SK-N-SH (cell line): ENCODE measurements around the gene CTAGE6. TPM values are rescaled to one million over a fixed set of nuclear protein-coding genes. Genes with fewer than 3 reads are reported as not detected.
"Not testable (repeated sequence)": the region's sequence is repeated elsewhere in the genome, so short reads cannot be mapped to it uniquely, and the experiment has no call there.

Experiments
- CTCF ChIA-PET: fragments of 300-600, 350-600 bp; formaldehyde crosslinking; extraction: SDS; loops from one replicate; lab custom pipeline; 2021; lab: Yijun Ruan, JAX
- POLR2A ChIA-PET: fragments of 350-600 bp; sonication (Branson Sonifier 250); formaldehyde crosslinking; extraction: SDS; loops from one replicate; lab custom pipeline; 2020; ENCODE audit warnings: antibody characterized with exemption, inconsistent platforms; lab: Yijun Ruan, JAX
- DNase-seq: peaks from one replicate; pipeline ENCODE4 v3.0.0; 2012
- H2AFZ ChIP-seq: fragments of 200-600 bp; sonication (generic); 2 replicates; pipeline ENCODE4 v1.8.1; 2016; ENCODE audit warnings: antibody characterized with exemption, mild to moderate bottlenecking, low read depth
- H3F3A ChIP-seq: fragments of 200-600 bp; sonication (generic); replicated peaks from 2 replicates; pipeline ENCODE3; 2016; ENCODE audit warnings: antibody characterized with exemption, mild to moderate bottlenecking; ENCODE audit not compliant: insufficient read depth
- H3K27ac ChIP-seq, 2 experiments: fragments of 200-500 bp in 1 of 2; fragments of 200-600 bp in 1 of 2; sonication (Bioruptor generic) in 1 of 2; sonication (generic), shearing (Covaris generic) in 1 of 2; 2 replicates each; pipeline versions ENCODE4 v1.5.1 to v1.6.1; 2014 to 2016; ENCODE audit warnings: low read depth in 2 of 2, inconsistent platforms in 1 of 2, low read length in 1 of 2, mild to moderate bottlenecking in 1 of 2, mixed read lengths in 1 of 2
- H3K27me3 ChIP-seq: fragments of 200-600 bp; sonication (generic), shearing (Covaris generic); 2 replicates; pipeline ENCODE4 v1.6.1; 2016; ENCODE audit warnings: mixed run types; ENCODE audit not compliant: insufficient read depth
- H3K36me3 ChIP-seq, 2 experiments: fragments of 200-500 bp in 1 of 2; fragments of 200-600 bp in 1 of 2; sonication (Bioruptor generic) in 1 of 2; sonication (generic) in 1 of 2; replicated peaks in 1 of 2; 2 replicates each; pipeline versions ENCODE3 to v1.5.1; 2014 to 2016; ENCODE audit warnings: low read length in 1 of 2, mild to moderate bottlenecking in 1 of 2; ENCODE audit not compliant: insufficient read depth in 2 of 2, control insufficient read depth in 1 of 2
- H3K4me1 ChIP-seq, 2 experiments: fragments of 200-500 bp in 1 of 2; fragments of 200-600 bp in 1 of 2; sonication (Bioruptor generic) in 1 of 2; sonication (generic), shearing (Covaris generic) in 1 of 2; 2 replicates each; pipeline versions ENCODE4 v1.5.1 to v1.6.1; 2014 to 2016; ENCODE audit warnings: low read depth in 1 of 2, low read length in 1 of 2, mixed run types in 1 of 2; ENCODE audit not compliant: insufficient read depth in 2 of 2, control insufficient read depth in 1 of 2
- H3K4me2 ChIP-seq: fragments of 200-600 bp; sonication (generic), shearing (Covaris generic); 2 replicates; pipeline ENCODE4 v1.6.1; 2017; ENCODE audit warnings: mixed run types
- H3K4me3 ChIP-seq, 2 experiments: fragments of 200-500 bp in 1 of 2; fragments of 200-600 bp in 1 of 2; sonication (Bioruptor generic) in 1 of 2; sonication (generic), shearing (Covaris generic) in 1 of 2; 2 replicates each; pipeline versions ENCODE4 v1.5.1 to v1.8.1; 2014 to 2016; ENCODE audit warnings: low read depth in 2 of 2, inconsistent platforms in 1 of 2, low read length in 1 of 2, mild to moderate bottlenecking in 1 of 2, mixed read lengths in 1 of 2, moderate library complexity in 1 of 2
- H3K79me2 ChIP-seq: fragments of 200-600 bp; sonication (generic); 2 replicates; pipeline ENCODE4 v1.8.1; 2017; ENCODE audit warnings: mild to moderate bottlenecking; ENCODE audit not compliant: insufficient read depth
- H3K9ac ChIP-seq: fragments of 200-600 bp; sonication (generic); 2 replicates; pipeline ENCODE4 v1.6.1; 2017; ENCODE audit warnings: mixed run types
- H3K9me2 ChIP-seq: fragments of 200-600 bp; sonication (generic); 2 replicates; pipeline ENCODE4 v1.6.1; 2017; ENCODE audit warnings: mixed run types
- H3K9me3 ChIP-seq: fragments of 200-600 bp; sonication (generic); 2 replicates; pipeline ENCODE4 v1.6.1; 2017; ENCODE audit warnings: mixed run types, mild to moderate bottlenecking, moderate library complexity
- H4K20me1 ChIP-seq: fragments of 200-600 bp; sonication (generic); 2 replicates; pipeline ENCODE4 v1.6.1; 2017; ENCODE audit warnings: mild to moderate bottlenecking, mixed run types; ENCODE audit not compliant: insufficient read depth
- WGBS: methylation state at CpG from one replicate; pipeline ENCODE4 v1.1.6; 2017; ENCODE audit warnings: low lambda C conversion rate; 5-methylcytosine and 5-hydroxymethylcytosine counted together
- polyA plus RNA-seq, 3 experiments: library from polyadenylated mRNA; depleted of rRNA; stranded (reverse); fragments of >200 nt; gene quantifications; 2 replicates each; pipeline ENCODE4 v1.2.3, GENCODE V29; 2012

Gene CTAGE6
- polyA plus RNA-seq, 1 of the 3 experiments (the other 2 are of a cell fraction): 0.12 TPM

DNA sequence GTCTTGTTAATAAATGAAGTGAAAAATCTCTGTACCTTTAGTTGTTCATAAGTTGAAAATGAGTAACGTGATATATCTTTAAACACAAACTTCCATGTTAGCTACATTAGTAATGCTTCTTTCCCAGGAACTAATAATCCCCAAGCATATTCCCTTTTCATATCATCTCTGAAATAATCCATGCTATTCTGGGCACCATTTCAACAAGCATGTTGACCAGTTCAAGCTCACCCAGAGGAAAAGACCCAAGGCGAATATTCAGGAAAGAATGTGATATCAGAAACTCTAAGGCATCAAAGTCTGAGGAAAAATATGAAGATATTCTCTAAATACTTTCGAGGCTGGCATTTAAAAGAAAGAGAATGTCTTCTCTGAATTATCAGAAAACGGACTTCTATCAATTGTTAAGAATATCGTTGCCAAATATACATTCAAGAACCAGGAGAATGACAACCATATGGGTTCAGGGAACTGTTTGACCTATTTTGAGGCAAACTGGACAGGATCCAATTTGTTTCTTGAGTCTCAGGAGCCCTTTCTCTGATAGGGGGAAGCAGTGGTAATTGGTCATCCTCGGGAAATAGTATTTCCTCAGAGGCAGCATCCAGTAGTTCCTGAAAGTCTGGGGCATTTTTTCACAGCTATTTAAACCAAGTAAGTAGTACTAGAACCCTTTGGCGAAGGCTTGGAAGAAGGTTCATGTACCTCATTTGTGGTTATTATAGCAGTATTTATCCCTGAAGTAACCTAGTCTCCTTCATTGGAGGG is 28.1 kb upstream of the CTAGE6 start:
- DNase-seq, H3K4me1 ChIP-seq, H4K20me1 ChIP-seq, H3K36me3 ChIP-seq, H3F3A ChIP-seq, H3K79me2 ChIP-seq, POLR2A ChIA-PET, H3K27me3 ChIP-seq, H3K27ac ChIP-seq, H3K9me2 ChIP-seq, CTCF ChIA-PET, H3K4me3 ChIP-seq, H3K9me3 ChIP-seq, H3K4me2 ChIP-seq, H2AFZ ChIP-seq, H3K9ac ChIP-seq: not testable (repeated sequence)
- WGBS: no CpG with 5 or more reads among the region's 7 CpGs

DNA sequence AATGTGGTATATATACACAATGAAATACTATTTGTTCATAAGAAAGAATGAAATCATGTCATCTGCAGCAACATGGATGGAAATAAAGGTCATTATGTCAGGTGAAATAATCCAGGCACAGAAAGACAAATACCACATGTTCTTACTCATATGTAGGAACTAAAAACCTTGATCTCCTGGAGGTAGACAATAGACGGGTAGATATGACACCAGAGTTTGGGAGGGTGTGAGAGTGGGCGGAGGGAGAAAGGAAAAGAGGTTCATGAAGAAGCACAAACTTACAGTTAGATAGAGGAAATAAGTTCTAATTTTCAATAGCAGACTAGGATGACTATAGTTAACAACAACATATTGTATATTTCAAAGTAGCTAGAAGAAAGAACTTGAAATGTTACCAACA is 22.1 kb upstream of the CTAGE6 start:
- H3K36me3 ChIP-seq, H4K20me1 ChIP-seq, H3K4me1 ChIP-seq, H3K79me2 ChIP-seq, H3K9ac ChIP-seq, DNase-seq, H3F3A ChIP-seq, POLR2A ChIA-PET, H3K27ac ChIP-seq, H3K27me3 ChIP-seq, H3K4me3 ChIP-seq, H2AFZ ChIP-seq, H3K9me2 ChIP-seq, H3K4me2 ChIP-seq, CTCF ChIA-PET, H3K9me3 ChIP-seq: not testable (repeated sequence)
- no CpG with 5 or more reads among the region's 2 CpGs for WGBS

DNA sequence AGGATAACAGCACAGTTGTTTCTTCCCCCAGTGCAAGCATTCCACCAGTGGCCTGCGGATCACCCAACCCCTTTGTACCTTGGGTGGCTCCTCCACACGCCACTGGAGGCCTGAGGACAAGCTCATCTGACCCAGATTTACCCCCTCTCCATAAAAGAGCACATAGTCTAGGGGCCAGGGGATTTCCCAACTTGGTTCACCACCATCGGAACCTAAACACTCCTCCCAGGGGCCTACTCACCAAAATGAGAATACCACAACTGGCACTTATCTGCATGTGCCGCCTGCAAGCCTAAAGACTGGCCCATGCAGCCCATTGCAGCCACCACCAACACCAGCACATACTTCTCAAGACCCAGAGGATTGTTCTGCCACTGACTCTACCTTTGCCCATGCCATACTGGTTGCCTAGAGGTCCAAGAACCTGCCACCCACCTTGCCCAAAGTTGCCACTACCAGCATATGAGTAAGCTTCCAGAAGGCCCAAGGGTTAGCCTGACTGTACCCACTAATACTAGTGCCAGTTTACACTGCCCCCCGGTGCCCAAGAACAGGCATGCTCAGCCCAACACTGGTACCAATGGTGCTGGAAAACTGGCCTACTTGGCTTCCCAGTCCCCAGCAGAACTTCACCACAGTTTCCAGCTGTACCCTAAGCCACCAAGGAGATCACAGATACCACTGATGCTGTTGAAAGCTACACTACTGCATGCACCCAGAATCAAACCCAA is 15.4 kb upstream of the CTAGE6 start:
- H3F3A ChIP-seq, H3K9me3 ChIP-seq, H4K20me1 ChIP-seq, POLR2A ChIA-PET, H3K27me3 ChIP-seq, H3K4me2 ChIP-seq, H3K4me1 ChIP-seq, DNase-seq, H3K9ac ChIP-seq, H3K36me3 ChIP-seq, H3K9me2 ChIP-seq, H2AFZ ChIP-seq, H3K4me3 ChIP-seq, H3K27ac ChIP-seq, H3K79me2 ChIP-seq, CTCF ChIA-PET: not testable (repeated sequence)
- 60% methylated on average over 1 of the region's 5 CpGs for WGBS

DNA sequence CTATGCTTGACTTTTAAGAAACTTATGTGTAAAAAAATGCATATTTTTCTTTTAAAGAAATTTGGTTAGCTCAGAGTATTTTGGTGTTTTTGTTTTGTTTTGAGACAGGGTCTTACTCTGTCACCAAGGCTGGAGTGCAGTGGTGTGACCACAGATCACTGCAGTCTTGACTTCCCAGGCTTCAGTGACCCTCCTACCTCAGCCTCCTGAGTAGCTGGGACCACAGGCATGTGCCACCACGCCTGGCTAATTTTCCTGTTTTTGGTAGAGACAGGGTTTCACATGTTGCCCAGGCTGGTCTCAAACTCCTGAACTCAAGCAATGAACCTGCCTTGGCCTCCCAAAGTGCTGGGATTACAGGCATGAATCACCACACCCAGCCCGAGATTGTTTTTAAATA is 10.0 kb upstream of the CTAGE6 start:
- H3K79me2 ChIP-seq, H3K27me3 ChIP-seq, H3K27ac ChIP-seq, POLR2A ChIA-PET, H3K36me3 ChIP-seq, H2AFZ ChIP-seq, H3K4me1 ChIP-seq, CTCF ChIA-PET, H3K9ac ChIP-seq, H4K20me1 ChIP-seq, H3K9me3 ChIP-seq, H3K4me3 ChIP-seq, DNase-seq, H3K9me2 ChIP-seq, H3F3A ChIP-seq, H3K4me2 ChIP-seq: not testable (repeated sequence)
- 40% methylated on average over 2 of the region's 2 CpGs for WGBS
